HL-60 (cell line): ENCODE data around the gene SHANK3.

Experiments
- DNase-seq, 2 experiments: peaks; one replicate each; pipeline ENCODE4 v3.0.0-alpha.2; 2010 to 2020; ENCODE audit warnings: low read depth in 1 of 2, low spot score in 1 of 2
- H3K27ac ChIP-seq: fragments of 250-450 bp; sonication (Bioruptor Pico); replicated peaks from 2 replicates; pipeline ENCODE4 v1.5.1; 2020; ENCODE audit warnings: mild to moderate bottlenecking, moderate library complexity
- H3K27me3 ChIP-seq: fragments of 250-450 bp; sonication (Bioruptor Pico); 2 replicates; pipeline ENCODE4 v1.5.1; 2021; ENCODE audit warnings: mild to moderate bottlenecking, moderate library complexity; ENCODE audit not compliant: insufficient read depth, poor library complexity, severe bottlenecking
- H3K4me3 ChIP-seq: replicated peaks from 2 replicates; pipeline ENCODE4 v1.5.1; 2011; ENCODE audit warnings: mild to moderate bottlenecking, control low read depth, low read length; ENCODE audit not compliant: insufficient read depth
- GABPA ChIP-seq: IDR thresholded peaks from 2 replicates; pipeline ENCODE4 v1.6.1; 2012; ENCODE audit warnings: low read depth
- POLR2AphosphoS5 ChIP-seq: IDR thresholded peaks from 2 replicates; pipeline ENCODE4 v1.6.1; 2012; ENCODE audit warnings: low read depth
- REST ChIP-seq: IDR thresholded peaks from 2 replicates; pipeline ENCODE4 v1.6.1; 2012; ENCODE audit warnings: low read depth; ENCODE audit not compliant: insufficient replicate concordance
- SPI1 ChIP-seq: IDR thresholded peaks from 2 replicates; pipeline ENCODE4 v1.6.1; 2012; ENCODE audit warnings: low read depth, mild to moderate bottlenecking, borderline replicate concordance
- TF ChIP-seq, protein P1 (sequence below): IDR thresholded peaks from one replicate; pipeline ENCODE4 v1.5.1; 2011; ENCODE audit warnings: low read length, control low read depth, inconsistent platforms; ENCODE audit not compliant: insufficient read depth

SHANK3 gene

GRCh38 chr22:50703726-50704509, 31.3 kb downstream of the SHANK3 start:
- H3K27me3 ChIP-seq = peaks cover 10% of the 10 kb centered on the region
- TF ChIP-seq REST = no peak
- no peak for DNase-seq
- H3K4me3 ChIP-seq = no peak overlapping the region
- no peak overlapping the region for H3K27ac ChIP-seq

DNA sequence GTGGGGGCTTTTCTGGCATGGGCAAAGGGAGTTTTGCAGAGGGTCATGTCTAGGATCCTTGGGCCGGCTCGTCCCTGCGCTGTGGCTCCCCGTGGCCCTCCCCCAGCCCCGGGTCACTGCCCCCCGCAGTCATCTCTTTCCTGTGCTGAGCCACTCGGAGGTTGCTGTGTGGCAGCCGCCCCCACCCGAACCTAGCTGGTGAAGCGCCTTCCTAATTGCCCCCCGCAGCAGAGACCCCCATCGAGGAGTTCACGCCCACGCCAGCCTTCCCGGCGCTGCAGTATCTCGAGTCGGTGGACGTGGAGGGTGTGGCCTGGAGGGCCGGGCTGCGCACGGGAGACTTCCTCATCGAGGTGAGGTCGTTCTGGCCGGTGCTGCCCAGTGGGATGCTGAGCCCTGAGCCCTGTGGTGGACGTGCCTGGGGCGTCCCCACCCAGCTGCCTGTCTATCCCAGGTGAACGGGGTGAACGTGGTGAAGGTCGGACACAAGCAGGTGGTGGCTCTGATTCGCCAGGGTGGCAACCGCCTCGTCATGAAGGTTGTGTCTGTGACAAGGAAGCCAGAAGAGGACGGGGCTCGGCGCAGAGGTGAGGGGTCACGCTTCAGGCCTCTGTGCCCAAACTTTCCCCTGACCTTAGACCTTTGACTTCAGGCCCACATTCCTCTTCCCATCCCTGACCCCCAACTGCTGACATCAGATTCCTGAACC, 32.0 kb downstream of the SHANK3 start:
- DNase-seq = no peak
- Histone ChIP-seq H3K27me3 (peaks cover 10% of the 10 kb centered on the region), H3K4me3 (no peak overlapping the region), H3K27ac (no peak overlapping the region)
- TF ChIP-seq POLR2AphosphoS5 (no peak), SPI1 (no peak), GABPA (no peak), REST (no peak)
- TF ChIP-seq, protein P1, sequence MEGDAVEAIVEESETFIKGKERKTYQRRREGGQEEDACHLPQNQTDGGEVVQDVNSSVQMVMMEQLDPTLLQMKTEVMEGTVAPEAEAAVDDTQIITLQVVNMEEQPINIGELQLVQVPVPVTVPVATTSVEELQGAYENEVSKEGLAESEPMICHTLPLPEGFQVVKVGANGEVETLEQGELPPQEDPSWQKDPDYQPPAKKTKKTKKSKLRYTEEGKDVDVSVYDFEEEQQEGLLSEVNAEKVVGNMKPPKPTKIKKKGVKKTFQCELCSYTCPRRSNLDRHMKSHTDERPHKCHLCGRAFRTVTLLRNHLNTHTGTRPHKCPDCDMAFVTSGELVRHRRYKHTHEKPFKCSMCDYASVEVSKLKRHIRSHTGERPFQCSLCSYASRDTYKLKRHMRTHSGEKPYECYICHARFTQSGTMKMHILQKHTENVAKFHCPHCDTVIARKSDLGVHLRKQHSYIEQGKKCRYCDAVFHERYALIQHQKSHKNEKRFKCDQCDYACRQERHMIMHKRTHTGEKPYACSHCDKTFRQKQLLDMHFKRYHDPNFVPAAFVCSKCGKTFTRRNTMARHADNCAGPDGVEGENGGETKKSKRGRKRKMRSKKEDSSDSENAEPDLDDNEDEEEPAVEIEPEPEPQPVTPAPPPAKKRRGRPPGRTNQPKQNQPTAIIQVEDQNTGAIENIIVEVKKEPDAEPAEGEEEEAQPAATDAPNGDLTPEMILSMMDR = no peak

DNA sequence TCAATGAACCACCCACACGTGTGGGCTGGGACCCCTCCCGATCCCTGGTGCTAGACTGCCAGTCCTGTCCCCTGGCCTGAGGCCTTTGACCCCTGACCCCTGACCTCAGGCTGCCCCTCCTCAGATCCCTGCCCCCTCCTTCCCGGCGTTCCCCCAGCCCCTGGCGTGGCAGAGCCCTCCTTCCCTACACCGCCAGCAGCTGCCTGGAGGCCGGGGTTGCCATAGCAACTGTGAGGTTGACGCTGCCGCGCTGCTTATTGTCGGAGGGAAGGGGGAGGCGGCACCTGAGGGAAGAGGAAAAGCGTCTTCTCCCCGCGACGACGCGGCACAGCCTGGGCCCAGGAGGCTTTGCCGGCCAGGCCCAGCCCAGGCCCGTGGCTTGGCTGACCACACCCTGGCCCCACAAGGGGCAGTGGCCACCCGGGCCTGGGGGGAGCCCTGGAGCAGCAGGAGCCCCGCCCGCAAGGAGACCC, 32.6 kb downstream of the SHANK3 start:
- DNase-seq = peak; percentile 79 to 88
- Histone ChIP-seq H3K4me3 (peak overlapping the region; percentile 13), H3K27me3 (peaks cover 10% of the 10 kb centered on the region), H3K27ac (no peak overlapping the region)
- TF ChIP-seq REST (no peak), SPI1 (no peak), POLR2AphosphoS5 (no peak), GABPA (no peak)
- TF ChIP-seq, protein P1 = no peak
